M059J (cell line): Measurements from ENCODE around the gene AGFG1. TPM values are rescaled to one million over a fixed set of nuclear protein-coding genes. Genes with fewer than 3 reads are reported as not detected.

Experiments used
- DNase-seq: peaks from one replicate; pipeline ENCODE4 v3.0.0-alpha.2; 2012; ENCODE audit warnings: low read depth
- total RNA-seq: library from RNA; depleted of rRNA; stranded (reverse); fragments of >200 nt; shearing (Covaris generic); gene quantifications from 2 replicates; pipeline ENCODE4 v1.2.3, GENCODE V29; 2014; rRNA removed

Gene AGFG1
- total RNA-seq, 1 experiment from 2014 or later: 75.3 TPM

- no peak for DNase-seq
Observed at GRCh38 chr2:227608561-227609338, 136.8 kb downstream of the AGFG1 start.

DNA sequence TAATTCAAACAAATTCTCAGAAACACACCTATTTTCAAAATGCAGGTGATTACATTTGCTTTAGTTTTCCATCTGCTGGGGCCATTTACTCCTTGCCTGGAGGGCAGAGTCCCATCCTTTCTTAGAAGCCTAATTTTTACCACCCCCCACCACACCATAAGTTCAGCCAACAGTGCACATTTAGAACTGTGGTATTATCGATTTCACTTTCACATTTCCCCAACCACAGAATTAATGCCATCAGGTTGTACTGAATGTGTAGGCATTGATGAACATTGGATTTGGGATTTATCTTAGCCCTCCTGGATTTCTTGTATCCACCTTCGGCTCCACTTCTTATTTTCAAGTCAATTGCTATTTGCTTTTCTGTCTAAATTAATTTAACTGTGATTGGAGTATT is 138.2 kb downstream of the AGFG1 start:
- no peak for DNase-seq

Other genes starting within 250 kb of the AGFG1 start
- 148 and 168 TPM in 2 replicates for gene MFF, start 146.9 kb upstream of the AGFG1 start, total RNA-seq
- gene TM4SF20, start 92.8 kb upstream of the AGFG1 start, total RNA-seq: not detected in 2 replicates
- gene SCYGR1, start 84.2 kb upstream of the AGFG1 start, total RNA-seq: not detected in 2 replicates
- gene SCYGR2, start 126.7 kb downstream of the AGFG1 start, total RNA-seq: not detected in 2 replicates
- gene SCYGR3, start 142.7 kb downstream of the AGFG1 start, total RNA-seq: not detected in 2 replicates
- gene SCYGR4, start 145.3 kb downstream of the AGFG1 start, total RNA-seq: not detected in 2 replicates
- gene SCYGR5, start 194.6 kb downstream of the AGFG1 start, total RNA-seq: not detected in 2 replicates
- gene SLC19A3, start 245.9 kb downstream of the AGFG1 start, total RNA-seq: not detected in 2 replicates